ENCODE data around the gene NMNAT3. TPM values are rescaled to one million over a fixed set of nuclear protein-coding genes. Genes with fewer than 3 reads are reported as not detected.

The NMNAT3 gene
- total RNA-seq, 2 experiments from 2014 or later = 0.15 TPM; not detected in 1

DNA sequence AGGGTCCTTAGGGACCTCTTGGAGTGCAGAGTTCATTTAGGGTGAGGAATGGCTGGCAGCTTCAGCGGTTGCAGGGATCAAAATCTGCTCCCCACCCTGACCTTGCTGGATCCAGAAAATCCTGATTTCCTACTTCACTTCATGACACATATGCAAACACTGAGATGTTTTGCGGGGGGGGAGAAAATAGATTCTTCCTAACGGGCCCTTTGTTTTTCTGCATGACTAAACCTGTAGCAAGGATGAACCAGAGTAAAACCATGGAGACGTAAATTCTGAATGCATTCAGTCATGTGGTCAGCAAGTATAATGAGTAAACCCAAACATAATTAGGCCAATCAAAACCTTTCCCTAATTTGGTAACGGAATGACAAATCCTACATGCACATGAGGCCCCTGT is 118.2 kb downstream of the NMNAT3 start:
- Histone ChIP-seq H3K9me3 (ENCODE audit: low read length) (no peaks in the 10 kb centered on the region), H3K4me1 (ENCODE audit: insufficient read depth, low read length, poor library complexity, severe bottlenecking) (no peaks in the 10 kb centered on the region), H2AFZ (ENCODE audit: low read length) (no peak overlapping the region), H4K20me1 (ENCODE audit: insufficient read depth, low read length) (no peaks in the 10 kb centered on the region), H3K27ac (ENCODE audit: low read depth, low read length, poor library complexity, severe bottlenecking) (no peak overlapping the region), H3K36me3 (ENCODE audit: insufficient read depth, low read length) (no peaks in the 10 kb centered on the region), H3K4me3 (ENCODE audit: low read depth, low read length, poor library complexity, severe bottlenecking) (no peak overlapping the region), H3K9me2 (ENCODE audit: insufficient read depth, low read length) (no peaks in the 10 kb centered on the region), H3K4me2 (ENCODE audit: low read length) (no peak overlapping the region), H3K79me2 (ENCODE audit: insufficient read depth, low read depth, low read length) (no peaks in the 10 kb centered on the region)
- intact Hi-C loops (cut with micrococcal nuclease; ENCODE audit: unreplicated experiment) = no loop called here
- POLR2A ChIA-PET = no interaction called here
- no peak for DNase-seq (ENCODE audit: low spot score)
- no TSS peak for BruUV-seq (replicated peaks)
- CTCF ChIA-PET (ENCODE audit: unreplicated experiment) = no interaction called here
- TF ChIP-seq EZH2phosphoT487 (IDR thresholded peaks at IDR 0.05; ENCODE audit: borderline replicate concordance, low read depth, low read length) = no peak
- TF ChIP-seq, protein P1, sequence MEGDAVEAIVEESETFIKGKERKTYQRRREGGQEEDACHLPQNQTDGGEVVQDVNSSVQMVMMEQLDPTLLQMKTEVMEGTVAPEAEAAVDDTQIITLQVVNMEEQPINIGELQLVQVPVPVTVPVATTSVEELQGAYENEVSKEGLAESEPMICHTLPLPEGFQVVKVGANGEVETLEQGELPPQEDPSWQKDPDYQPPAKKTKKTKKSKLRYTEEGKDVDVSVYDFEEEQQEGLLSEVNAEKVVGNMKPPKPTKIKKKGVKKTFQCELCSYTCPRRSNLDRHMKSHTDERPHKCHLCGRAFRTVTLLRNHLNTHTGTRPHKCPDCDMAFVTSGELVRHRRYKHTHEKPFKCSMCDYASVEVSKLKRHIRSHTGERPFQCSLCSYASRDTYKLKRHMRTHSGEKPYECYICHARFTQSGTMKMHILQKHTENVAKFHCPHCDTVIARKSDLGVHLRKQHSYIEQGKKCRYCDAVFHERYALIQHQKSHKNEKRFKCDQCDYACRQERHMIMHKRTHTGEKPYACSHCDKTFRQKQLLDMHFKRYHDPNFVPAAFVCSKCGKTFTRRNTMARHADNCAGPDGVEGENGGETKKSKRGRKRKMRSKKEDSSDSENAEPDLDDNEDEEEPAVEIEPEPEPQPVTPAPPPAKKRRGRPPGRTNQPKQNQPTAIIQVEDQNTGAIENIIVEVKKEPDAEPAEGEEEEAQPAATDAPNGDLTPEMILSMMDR (conservative IDR thresholded peaks at IDR 0.05; ENCODE audit: low read length) = no peak

DNA sequence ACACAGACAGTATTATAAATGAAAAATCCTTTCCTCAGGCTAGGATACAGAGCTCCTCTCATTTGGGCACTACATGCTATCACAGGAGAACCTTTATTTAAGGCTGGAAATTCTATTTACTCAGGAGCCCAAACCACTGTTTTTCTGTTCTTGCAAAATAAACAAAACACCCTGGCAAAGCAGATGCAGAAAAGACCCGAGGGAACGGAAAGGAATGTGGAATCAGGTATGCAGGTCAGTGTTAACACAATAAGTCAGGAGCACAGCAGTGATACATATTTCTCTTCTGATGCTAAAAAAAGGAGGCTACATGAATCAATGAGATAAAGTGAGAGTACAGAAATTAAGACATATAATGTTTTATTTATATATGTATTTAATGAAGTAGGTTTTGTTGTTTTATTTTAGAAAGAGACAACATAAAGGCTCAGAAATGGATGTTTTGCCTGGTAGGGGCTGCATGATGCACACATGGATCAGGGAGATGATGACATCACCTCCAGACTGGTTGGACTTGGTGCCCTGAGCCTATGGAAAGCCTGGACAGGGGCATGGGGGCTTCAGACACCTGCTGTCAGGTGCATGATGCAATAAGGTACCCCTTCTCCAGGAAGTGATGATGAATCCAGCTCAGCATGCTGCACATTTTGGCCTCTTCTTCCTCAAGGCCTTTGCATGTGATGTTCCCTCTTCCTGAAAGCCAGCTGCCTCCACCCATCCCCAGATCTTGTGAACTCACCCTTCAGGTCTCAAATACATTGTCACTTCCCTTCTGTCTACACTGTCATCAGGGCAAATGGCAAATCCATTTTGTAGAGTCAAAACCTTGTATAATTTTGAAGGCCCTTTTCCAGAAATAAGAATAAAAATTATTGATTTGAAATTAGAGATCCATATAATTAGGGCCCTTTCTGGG is 119.2 kb downstream of the NMNAT3 start:
- Histone ChIP-seq H3K9me3 (ENCODE audit: low read length) (no peaks in the 10 kb centered on the region), H3K27ac (ENCODE audit: low read depth, low read length, poor library complexity, severe bottlenecking) (no peak overlapping the region), H3K4me2 (ENCODE audit: low read length) (no peak overlapping the region), H3K4me3 (ENCODE audit: low read depth, low read length, poor library complexity, severe bottlenecking) (no peak overlapping the region), H3K4me1 (ENCODE audit: insufficient read depth, low read length, poor library complexity, severe bottlenecking) (no peaks in the 10 kb centered on the region), H3K9me2 (ENCODE audit: insufficient read depth, low read length) (no peaks in the 10 kb centered on the region), H3K36me3 (ENCODE audit: insufficient read depth, low read length) (no peaks in the 10 kb centered on the region), H2AFZ (ENCODE audit: low read length) (no peak overlapping the region), H3K79me2 (ENCODE audit: insufficient read depth, low read depth, low read length) (no peaks in the 10 kb centered on the region), H4K20me1 (ENCODE audit: insufficient read depth, low read length) (no peaks in the 10 kb centered on the region)
- no peak for TF ChIP-seq EZH2phosphoT487 (IDR thresholded peaks at IDR 0.05; ENCODE audit: borderline replicate concordance, low read depth, low read length)
- TF ChIP-seq, protein P1 (conservative IDR thresholded peaks at IDR 0.05; ENCODE audit: low read length) = no peak
- intact Hi-C loops (cut with micrococcal nuclease; ENCODE audit: unreplicated experiment) = no loop called here
- no TSS peak for BruUV-seq (replicated peaks)
- no peak for DNase-seq (ENCODE audit: low spot score)
- ChIA-PET POLR2A (no interaction called here), CTCF (ENCODE audit: unreplicated experiment) (no interaction called here)

DNA sequence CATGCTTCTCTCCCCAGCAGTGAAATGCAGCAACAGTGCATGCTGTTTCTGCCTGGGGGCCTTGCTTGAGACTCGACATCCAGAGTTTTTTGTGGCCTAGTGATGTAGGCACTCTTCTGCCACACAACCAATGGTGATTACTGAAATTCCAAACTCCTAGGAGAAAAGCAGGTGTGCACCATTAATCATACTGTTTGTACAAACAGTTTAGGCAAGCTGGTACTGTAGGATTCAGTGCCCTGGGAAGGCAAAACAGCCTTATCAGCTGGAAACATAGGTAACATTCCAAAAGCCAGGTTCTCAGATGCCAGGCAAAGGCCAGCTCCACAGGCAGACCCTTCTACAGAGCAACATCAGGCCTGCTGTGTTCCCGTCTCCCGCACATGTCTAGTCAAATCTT is 120.7 kb downstream of the NMNAT3 start:
- CTCF ChIA-PET (ENCODE audit: unreplicated experiment) = no interaction called here
- Histone ChIP-seq H3K9me3 (ENCODE audit: low read length) (no peaks in the 10 kb centered on the region), H3K4me1 (ENCODE audit: insufficient read depth, low read length, poor library complexity, severe bottlenecking) (no peaks in the 10 kb centered on the region), H4K20me1 (ENCODE audit: insufficient read depth, low read length) (no peaks in the 10 kb centered on the region), H3K27ac (ENCODE audit: low read depth, low read length, poor library complexity, severe bottlenecking) (no peak overlapping the region), H3K36me3 (ENCODE audit: insufficient read depth, low read length) (no peaks in the 10 kb centered on the region), H3K79me2 (ENCODE audit: insufficient read depth, low read depth, low read length) (no peaks in the 10 kb centered on the region), H3K4me3 (ENCODE audit: low read depth, low read length, poor library complexity, severe bottlenecking) (no peak overlapping the region), H2AFZ (ENCODE audit: low read length) (no peak overlapping the region), H3K9me2 (ENCODE audit: insufficient read depth, low read length) (no peaks in the 10 kb centered on the region), H3K4me2 (ENCODE audit: low read length) (no peak overlapping the region)
- no peak for DNase-seq (ENCODE audit: low spot score)
- POLR2A ChIA-PET = no interaction called here
- intact Hi-C loops (cut with micrococcal nuclease; ENCODE audit: unreplicated experiment) = no loop called here
- TF ChIP-seq EZH2phosphoT487 (IDR thresholded peaks at IDR 0.05; ENCODE audit: borderline replicate concordance, low read depth, low read length) = no peak
- TF ChIP-seq, protein P1 (conservative IDR thresholded peaks at IDR 0.05; ENCODE audit: low read length) = no peak
- no TSS peak for BruUV-seq (replicated peaks)
